HL-60 (cell line): Measurements from ENCODE around the gene COL4A2.

Source experiments
- POLR2AphosphoS5 ChIP-seq: IDR thresholded peaks from 2 replicates; pipeline ENCODE4 v1.6.1; 2012; ENCODE audit warnings: low read depth
- TF ChIP-seq, protein P1 (sequence below): IDR thresholded peaks from one replicate; pipeline ENCODE4 v1.5.1; 2011; ENCODE audit warnings: low read length, control low read depth, inconsistent platforms; ENCODE audit not compliant: insufficient read depth

DNA sequence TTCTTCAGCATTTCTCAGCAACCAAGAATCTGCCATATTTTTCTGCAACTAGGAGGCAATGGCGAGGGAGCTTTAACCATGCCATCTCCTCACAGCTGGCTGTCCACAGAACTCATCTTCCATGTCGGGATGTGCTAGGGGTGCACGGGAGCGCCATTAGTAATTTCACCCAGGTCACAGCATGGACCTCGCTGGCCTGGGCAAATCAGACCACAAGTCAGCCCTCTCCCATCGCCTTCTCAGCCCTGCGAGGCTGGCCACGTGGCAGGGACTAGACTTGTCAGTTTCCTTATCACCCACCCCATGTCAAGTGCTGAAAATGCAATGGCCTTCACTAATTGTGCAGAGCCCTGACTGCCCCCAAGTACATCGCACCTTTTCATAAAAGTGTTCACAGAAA lies 15.8 kb upstream of the COL4A2 start:
- TF ChIP-seq, protein P1, sequence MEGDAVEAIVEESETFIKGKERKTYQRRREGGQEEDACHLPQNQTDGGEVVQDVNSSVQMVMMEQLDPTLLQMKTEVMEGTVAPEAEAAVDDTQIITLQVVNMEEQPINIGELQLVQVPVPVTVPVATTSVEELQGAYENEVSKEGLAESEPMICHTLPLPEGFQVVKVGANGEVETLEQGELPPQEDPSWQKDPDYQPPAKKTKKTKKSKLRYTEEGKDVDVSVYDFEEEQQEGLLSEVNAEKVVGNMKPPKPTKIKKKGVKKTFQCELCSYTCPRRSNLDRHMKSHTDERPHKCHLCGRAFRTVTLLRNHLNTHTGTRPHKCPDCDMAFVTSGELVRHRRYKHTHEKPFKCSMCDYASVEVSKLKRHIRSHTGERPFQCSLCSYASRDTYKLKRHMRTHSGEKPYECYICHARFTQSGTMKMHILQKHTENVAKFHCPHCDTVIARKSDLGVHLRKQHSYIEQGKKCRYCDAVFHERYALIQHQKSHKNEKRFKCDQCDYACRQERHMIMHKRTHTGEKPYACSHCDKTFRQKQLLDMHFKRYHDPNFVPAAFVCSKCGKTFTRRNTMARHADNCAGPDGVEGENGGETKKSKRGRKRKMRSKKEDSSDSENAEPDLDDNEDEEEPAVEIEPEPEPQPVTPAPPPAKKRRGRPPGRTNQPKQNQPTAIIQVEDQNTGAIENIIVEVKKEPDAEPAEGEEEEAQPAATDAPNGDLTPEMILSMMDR = no peak
- no peak for TF ChIP-seq POLR2AphosphoS5
